ENCODE measurements around the gene ZCCHC14.
"Not testable (repeated sequence)": the region's sequence is repeated elsewhere in the genome, so short reads cannot be mapped to it uniquely, and the experiment has no call there.

The ZCCHC14 gene

DNA sequence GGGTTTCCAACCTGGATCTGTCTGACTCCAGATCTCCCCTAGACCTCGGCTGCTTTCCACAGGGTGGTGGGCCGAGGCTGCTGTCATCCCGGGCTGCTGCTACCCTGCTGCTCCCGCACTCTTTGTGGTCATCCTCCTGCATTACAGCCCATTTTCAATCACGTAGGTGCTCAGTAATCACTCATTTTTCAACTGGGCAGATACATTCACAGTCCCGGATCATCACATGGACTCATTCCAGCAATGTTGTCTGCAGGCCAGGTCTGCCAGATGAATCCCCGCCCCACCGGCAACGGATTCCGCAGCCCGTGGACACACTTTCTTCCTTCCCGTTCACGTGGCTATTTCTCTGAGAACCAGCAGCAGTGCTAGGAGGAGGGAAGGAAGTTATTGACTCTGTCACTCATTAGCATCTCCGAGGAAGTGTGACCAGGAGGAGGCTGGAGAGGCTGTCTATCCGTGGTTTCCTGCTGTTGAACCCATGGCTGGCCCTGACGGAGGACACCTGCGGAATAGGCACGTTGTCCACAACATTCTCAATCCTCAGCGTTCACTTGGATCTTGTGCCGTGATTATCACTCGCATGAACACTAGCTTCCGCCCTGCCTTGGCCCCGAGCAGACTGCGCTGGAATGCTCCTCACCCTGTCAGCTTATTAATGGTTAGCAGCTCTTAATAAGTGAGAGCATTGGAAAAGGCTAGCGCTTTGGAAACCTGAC lies 14.7 kb upstream of the ZCCHC14 start:
- H3K27ac ChIP-seq (replicated peaks): no peak overlapping the region
- no peaks in the 10 kb centered on the region for H3K27me3 ChIP-seq (ENCODE audit: insufficient read depth, poor library complexity, severe bottlenecking)
- TF ChIP-seq CTCF (IDR thresholded peaks at IDR 0.05; ENCODE audit: insufficient read depth, low read length) (no peak), REST (IDR thresholded peaks at IDR 0.05; ENCODE audit: insufficient replicate concordance, low read depth) (no peak), POLR2AphosphoS5 (IDR thresholded peaks at IDR 0.05; ENCODE audit: low read depth) (no peak), GABPA (IDR thresholded peaks at IDR 0.05; ENCODE audit: low read depth) (no peak), SPI1 (IDR thresholded peaks at IDR 0.05; ENCODE audit: borderline replicate concordance, low read depth) (no peak)
- peak in 1 of 2 experiments; percentile 12 for DNase-seq (ENCODE audit: low read depth in 1 of 2, low spot score in 1 of 2)
- H3K4me3 ChIP-seq (replicated peaks; ENCODE audit: insufficient read depth, low read length): no peak overlapping the region

DNA sequence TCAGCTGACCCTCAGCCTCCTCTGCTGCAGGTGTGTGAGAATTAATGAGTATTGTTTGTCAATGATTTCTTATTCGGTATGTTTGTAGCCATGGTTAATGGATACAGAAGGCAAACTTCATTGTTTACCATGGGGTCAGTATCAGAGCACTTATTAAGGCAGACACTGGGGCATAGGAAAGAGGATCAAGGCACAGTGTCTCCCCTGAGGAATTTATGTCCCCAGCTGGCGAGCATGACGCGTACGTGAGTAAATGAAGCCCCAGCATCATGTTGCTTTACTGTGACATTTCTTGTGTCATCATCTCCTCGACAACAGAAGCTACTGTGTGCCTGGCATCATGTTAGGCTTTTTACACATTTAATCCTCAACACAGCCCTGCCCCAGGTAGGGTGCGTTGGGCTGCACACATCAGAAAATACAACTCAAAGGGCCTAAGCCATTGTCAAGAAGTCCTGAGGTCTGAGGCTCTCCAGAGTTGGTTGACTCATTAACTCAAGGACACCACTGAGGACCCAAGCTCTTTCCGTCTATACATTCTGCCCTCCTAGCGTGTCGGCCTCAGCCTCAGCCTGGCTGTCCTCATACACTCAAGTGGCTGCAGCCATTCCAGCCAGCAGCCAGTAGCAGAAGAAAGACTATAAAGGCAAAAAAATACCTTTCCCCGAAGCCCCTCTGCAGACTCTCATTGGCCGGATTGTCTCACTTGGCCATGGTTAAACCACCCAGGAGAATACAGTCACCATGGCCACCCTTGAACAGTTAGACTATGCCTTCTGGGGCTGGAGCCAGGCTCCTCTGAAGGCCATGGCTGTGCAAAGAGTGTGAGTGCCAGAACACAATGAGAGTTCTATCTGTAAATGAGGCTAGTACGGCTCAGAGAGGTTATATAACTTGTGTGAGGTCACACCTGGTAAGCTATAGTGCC lies 13.9 kb upstream of the ZCCHC14 start:
- no peak for DNase-seq (ENCODE audit: low read depth in 1 of 2, low spot score in 1 of 2)
- Histone ChIP-seq H3K27ac (replicated peaks) (no peak overlapping the region), H3K4me3 (replicated peaks; ENCODE audit: insufficient read depth, low read length) (no peak overlapping the region), H3K27me3 (ENCODE audit: insufficient read depth, poor library complexity, severe bottlenecking) (no peaks in the 10 kb centered on the region)
- TF ChIP-seq CTCF (IDR thresholded peaks at IDR 0.05; ENCODE audit: insufficient read depth, low read length) (no peak), GABPA (IDR thresholded peaks at IDR 0.05; ENCODE audit: low read depth) (no peak), SPI1 (IDR thresholded peaks at IDR 0.05; ENCODE audit: borderline replicate concordance, low read depth) (no peak), POLR2AphosphoS5 (IDR thresholded peaks at IDR 0.05; ENCODE audit: low read depth) (no peak), REST (IDR thresholded peaks at IDR 0.05; ENCODE audit: insufficient replicate concordance, low read depth) (no peak)

GRCh38 chr16:87505834-87506233 lies 13.0 kb upstream of the ZCCHC14 start:
- no peak for DNase-seq (ENCODE audit: low read depth in 1 of 2, low spot score in 1 of 2)
- Histone ChIP-seq H3K27me3 (ENCODE audit: insufficient read depth, poor library complexity, severe bottlenecking) (no peaks in the 10 kb centered on the region), H3K4me3 (replicated peaks; ENCODE audit: insufficient read depth, low read length) (no peak overlapping the region), H3K27ac (replicated peaks) (no peak overlapping the region)
- no peak for TF ChIP-seq POLR2AphosphoS5 (IDR thresholded peaks at IDR 0.05; ENCODE audit: low read depth)
- no peak for TF ChIP-seq GABPA (IDR thresholded peaks at IDR 0.05; ENCODE audit: low read depth)
- TF ChIP-seq CTCF (IDR thresholded peaks at IDR 0.05; ENCODE audit: insufficient read depth, low read length): no peak
- no peak for TF ChIP-seq SPI1 (IDR thresholded peaks at IDR 0.05; ENCODE audit: borderline replicate concordance, low read depth)
- no peak for TF ChIP-seq REST (IDR thresholded peaks at IDR 0.05; ENCODE audit: insufficient replicate concordance, low read depth)

GRCh38 chr16:87503232-87503937 lies 10.6 kb upstream of the ZCCHC14 start:
- H3K27ac ChIP-seq (replicated peaks); DNase-seq (ENCODE audit: low read depth in 1 of 2, low spot score in 1 of 2); H3K27me3 ChIP-seq (ENCODE audit: insufficient read depth, poor library complexity, severe bottlenecking); H3K4me3 ChIP-seq (replicated peaks; ENCODE audit: insufficient read depth, low read length): not testable (repeated sequence)
